NT2/D1 (cell line): ENCODE measurements around the gene RPL13.

ENCODE experiments used
- SUZ12 ChIP-seq: IDR thresholded peaks from 2 replicates; pipeline ENCODE4 v1.6.1; 2011; ENCODE audit not compliant: insufficient read length, insufficient read depth; ENCODE audit errors: extremely low read depth
- YY1 ChIP-seq: IDR thresholded peaks from 2 replicates; pipeline ENCODE4 v1.6.1; 2011; ENCODE audit not compliant: insufficient read length, insufficient read depth
- ZNF274 ChIP-seq: IDR thresholded peaks from 2 replicates; pipeline ENCODE4 v1.6.1; 2011; ENCODE audit warnings: mild to moderate bottlenecking, low read depth, low read length

GRCh38 chr16:89602952-89603590 lies 42.6 kb downstream of the RPL13 start:
- no peak for TF ChIP-seq ZNF274
- TF ChIP-seq YY1 = no peak
- TF ChIP-seq SUZ12 = no peak
